ENCODE results near the gene CCM2. TPM values are rescaled to one million over a fixed set of nuclear protein-coding genes. Genes with fewer than 3 reads are reported as not detected.

The CCM2 gene
- polyA plus RNA-seq, 3 donors, result 21.7 to 58.0 (median 47.7) TPM

DNA sequence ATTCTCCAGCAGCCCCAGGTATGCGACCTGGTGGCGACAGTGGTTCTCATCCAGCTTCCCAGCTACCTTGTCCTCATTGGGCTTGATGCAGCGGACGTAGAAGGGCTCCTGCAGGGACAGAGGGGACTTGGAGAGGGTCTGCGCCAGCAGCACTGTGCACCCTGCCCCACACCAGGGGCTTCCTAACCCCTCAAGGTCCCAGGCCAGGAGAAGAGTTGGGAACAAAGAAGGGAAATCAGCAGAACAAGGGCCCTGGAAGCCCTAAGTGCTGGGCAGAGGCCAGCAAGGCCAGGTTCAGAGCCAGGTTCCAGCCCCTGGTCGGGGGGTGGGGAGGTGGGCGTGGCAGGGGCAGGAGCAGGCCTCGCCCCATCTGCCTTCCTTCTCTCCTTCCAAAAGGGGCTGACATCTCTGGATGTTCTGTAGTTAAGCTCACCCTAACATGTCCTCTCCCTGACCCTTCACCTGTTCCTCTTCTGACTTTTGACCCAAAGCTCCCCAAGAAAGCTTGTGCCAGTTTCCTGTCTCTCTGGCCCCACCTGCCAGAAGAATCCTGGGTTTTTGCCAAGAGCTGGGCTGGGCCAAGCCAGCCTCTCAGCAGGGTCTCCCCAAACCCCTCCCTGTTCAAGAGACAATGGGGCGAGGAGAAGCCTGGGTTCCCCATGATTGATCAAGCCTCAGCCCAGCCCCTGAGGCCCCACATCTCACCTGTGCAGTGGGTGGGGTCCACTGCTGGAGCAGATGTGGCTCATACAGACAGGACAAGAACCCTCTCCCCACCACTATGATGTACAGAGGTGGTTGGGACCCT, 33.1 kb upstream of the CCM2 start:
- 78 to 86% (median 85%) methylated on average over 9 of the region's 9 CpGs for whole genome bisulfite sequencing, 3 donors
- no peak overlapping the region for H3K27ac ChIP-seq (ENCODE audit: low read depth, low read length)

DNA sequence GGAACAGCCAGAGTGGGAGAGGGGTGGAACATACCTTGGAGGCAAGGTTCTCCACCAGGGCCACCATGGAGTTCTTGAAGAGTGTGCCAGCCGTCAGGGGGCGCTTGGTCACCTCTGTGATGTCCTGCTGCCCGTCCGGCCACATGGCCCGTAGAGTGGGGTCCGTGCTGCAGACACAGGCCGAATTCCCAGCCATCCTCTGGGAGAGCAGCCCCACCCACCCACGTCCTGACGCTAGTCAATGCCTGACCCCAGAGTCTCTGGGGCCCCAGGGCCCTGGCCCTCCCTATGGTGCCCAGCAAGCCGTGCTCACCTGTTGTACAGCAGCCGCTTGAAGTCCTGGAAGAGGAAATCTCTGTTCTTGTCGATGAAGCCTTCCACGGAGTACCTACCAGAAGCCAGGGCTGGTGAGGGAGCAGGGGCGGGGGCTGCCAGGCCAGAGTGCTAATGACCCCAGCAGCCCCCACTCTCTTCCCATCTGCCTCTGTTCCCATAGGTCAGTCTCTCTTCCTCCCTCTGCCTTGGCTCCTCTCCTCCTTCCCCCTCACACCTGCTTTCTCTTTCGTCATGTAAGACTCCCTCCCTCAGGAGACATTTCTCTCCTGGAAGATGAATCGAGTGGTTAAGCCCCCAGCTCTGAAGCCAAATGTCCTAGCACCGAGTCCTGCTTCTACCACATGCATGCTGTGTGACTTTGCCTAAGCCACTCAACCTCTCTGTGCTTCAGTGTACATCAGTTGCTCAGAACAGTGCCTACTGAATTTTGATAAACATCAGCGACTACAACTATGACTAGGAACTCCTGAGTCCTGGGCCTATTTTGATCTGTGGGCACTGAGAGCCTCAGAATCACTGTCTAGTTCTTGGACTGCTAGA, 32.2 kb upstream of the CCM2 start:
- no peak overlapping the region for H3K27ac ChIP-seq (ENCODE audit: low read depth, low read length)
- 65 to 72% (median 66%) methylated on average over 18 of the region's 18 CpGs for WGBS, 3 donors

GRCh38 chr7:44969049-44969700, 30.8 kb upstream of the CCM2 start:
- WGBS, 3 donors, result 90 to 91% (median 90%) methylated on average over 11 of the region's 11 CpGs
- H3K27ac ChIP-seq (ENCODE audit: low read depth, low read length), result no peak overlapping the region

DNA sequence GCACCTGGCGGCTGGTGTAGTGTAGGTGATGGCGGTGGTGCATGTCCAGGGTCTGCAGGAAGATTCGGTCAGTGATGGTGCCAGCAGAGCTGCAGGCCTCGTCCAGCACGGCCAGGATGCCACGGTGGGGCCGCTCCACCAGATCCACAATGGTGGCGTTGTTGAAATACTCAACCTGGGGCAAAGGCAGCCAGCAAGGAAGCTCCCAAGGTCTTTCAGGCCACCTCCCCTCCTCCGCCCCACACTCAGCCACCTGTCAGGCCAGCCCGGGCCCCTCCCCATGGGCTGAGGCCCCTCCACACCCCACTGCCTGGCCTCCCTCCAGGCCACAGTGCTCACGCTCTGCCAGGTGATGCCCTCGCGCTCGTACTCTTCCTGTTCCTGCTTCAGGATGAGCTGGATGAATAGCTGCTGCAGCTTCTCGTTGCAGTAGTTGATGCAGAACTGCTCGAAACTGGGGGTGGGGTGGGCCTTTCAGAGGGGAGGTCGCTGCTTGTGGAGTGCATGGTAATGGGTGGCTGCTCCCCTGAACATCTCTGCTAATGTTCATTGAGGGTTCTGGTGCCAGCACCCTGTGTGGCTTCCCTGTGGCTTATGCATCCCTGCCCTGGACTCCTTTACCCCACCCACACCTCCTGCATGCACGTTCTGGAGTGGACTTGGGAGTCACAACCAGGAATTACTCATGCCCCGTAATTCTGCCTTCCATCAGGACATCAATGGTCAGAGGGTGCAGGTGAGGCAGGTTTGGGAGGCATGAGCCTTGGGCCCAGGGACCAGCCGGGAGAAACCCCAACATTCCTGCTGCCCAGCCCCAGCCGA, 30.1 kb upstream of the CCM2 start:
- no peak overlapping the region for H3K27ac ChIP-seq (ENCODE audit: low read depth, low read length)
- 81% methylated on average over 21 of the region's 21 CpGs for WGBS, 3 donors

GRCh38 chr7:44970523-44971051, 29.4 kb upstream of the CCM2 start:
- WGBS, 3 donors, result 85 to 92% (median 88%) methylated on average over 18 of the region's 18 CpGs
- no peak overlapping the region for H3K27ac ChIP-seq (ENCODE audit: low read depth, low read length)

GRCh38 chr7:44971188-44971901, 28.7 kb upstream of the CCM2 start:
- no peak overlapping the region for H3K27ac ChIP-seq (ENCODE audit: low read depth, low read length)
- 84 to 88% (median 86%) methylated on average over 10 of the region's 10 CpGs for WGBS, 3 donors

- H3K27ac ChIP-seq (ENCODE audit: low read depth, low read length), result no peak overlapping the region
- WGBS, 3 donors, result 59 to 72% (median 70%) methylated on average over 5 of the region's 5 CpGs
Measured at GRCh38 chr7:44971902-44972441, 28.0 kb upstream of the CCM2 start.

DNA sequence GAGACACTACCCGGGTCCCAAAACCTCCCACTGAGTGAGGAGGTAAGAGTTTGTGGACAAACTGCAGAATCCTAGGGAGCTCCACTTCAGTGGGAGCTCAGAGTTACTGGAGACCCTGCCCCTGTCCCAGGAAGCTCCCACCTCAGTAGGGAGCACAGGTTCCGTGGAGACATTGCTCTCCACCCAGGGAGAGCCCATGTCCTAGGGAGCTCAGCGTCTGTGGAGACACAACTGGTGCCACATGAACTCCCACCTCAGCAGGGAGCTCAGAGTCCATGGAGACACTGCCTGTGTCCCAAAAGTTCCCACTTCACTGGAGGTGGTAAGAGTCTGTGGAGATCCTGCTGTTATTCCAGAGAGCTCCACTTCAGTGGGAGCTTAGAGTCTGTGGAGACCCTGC, 27.4 kb upstream of the CCM2 start:
- WGBS, 3 donors, result 80 to 86% (median 80%) methylated on average over 3 of the region's 3 CpGs

GRCh38 chr7:44973610-44974401, 26.2 kb upstream of the CCM2 start:
- WGBS, 3 donors, result 69 to 80% (median 75%) methylated on average over 10 of the region's 10 CpGs
- H3K27ac ChIP-seq (ENCODE audit: low read depth, low read length), result no peak overlapping the region

More for the DNA sequence above, 27.4 kb upstream of the CCM2 start:
- no peak overlapping the region for H3K27ac ChIP-seq (ENCODE audit: low read depth, low read length)

DNA sequence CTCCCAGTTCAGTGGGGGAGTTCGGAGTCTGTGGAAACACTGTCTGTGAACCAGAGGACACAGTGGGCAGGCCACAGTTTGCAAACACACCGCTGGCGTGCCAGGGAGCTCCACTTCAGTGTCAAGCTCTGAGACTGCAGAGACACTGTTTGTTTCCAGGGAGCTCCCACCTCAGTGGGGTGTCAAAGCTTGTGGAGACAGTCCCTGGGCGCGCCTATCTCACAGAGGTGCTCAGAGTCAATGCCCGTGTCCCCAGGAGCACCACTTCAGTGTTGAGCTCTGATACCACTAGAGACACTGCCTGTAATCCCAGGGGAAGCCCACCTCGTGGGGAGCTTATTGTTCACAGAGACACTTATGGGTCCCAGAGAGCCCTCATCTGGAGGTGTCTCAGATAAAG, 25.5 kb upstream of the CCM2 start:
- 82 to 86% (median 83%) methylated on average over 7 of the region's 7 CpGs for WGBS, 3 donors
- H3K27ac ChIP-seq (ENCODE audit: low read depth, low read length), result no peak overlapping the region

GRCh38 chr7:44975331-44976039, 24.5 kb upstream of the CCM2 start:
- H3K27ac ChIP-seq (ENCODE audit: low read depth, low read length), result no peak overlapping the region
- 92 to 94% (median 92%) methylated on average over 12 of the region's 12 CpGs for WGBS, 3 donors

DNA sequence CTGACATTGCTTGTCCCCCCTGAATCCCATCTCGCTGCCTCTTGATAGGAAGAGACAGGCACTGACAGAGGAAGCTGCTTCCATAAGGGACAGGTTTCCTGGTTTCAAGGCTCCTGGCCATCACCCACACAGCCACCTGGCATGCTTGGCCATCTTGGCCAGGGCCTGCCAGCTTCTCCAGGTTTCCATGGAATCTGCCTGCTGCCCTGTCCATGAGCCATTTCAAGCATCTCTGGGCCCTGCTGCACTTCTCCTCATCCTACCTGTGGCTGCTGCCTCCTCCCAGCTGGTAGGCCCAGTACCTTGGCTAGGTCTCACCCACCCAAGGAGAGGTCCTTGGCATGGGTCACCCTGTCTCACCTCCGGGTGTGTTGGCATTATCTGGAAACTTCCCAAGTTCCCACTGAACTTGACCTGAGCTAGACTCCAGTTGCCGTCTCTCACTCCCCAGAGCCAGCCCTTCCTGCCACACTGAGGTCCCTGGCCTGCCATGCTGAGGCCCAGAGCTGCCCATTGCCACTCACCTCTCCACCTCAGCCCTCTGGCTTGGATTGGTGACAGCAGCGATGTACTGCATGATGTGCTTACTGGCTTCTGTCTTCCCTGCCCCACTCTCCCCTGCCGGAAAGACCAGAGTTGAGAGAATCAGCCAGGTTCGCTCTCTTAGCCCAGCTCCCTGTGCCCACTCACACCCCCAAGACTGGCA, 23.8 kb upstream of the CCM2 start:
- 86 to 94% (median 86%) methylated on average over 6 of the region's 6 CpGs for WGBS, 3 donors
- H3K27ac ChIP-seq (ENCODE audit: low read depth, low read length), result no peak overlapping the region

- WGBS, 3 donors, result 93 to 97% (median 95%) methylated on average over 17 of the region's 17 CpGs
Measured at GRCh38 chr7:44976746-44977196, 23.2 kb upstream of the CCM2 start.

GRCh38 chr7:44977304-44977958, 22.6 kb upstream of the CCM2 start:
- no peak overlapping the region for H3K27ac ChIP-seq (ENCODE audit: low read depth, low read length)
- WGBS, 3 donors, result 33 to 62% (median 37%) methylated on average over 8 of the region's 8 CpGs

More at GRCh38 chr7:44976746-44977196, 23.2 kb upstream of the CCM2 start:
- no peak overlapping the region for H3K27ac ChIP-seq (ENCODE audit: low read depth, low read length)

GRCh38 chr7:44977959-44978335, 22.1 kb upstream of the CCM2 start:
- WGBS, 3 donors, result 40 to 68% (median 44%) methylated on average over 6 of the region's 6 CpGs
- no peak overlapping the region for H3K27ac ChIP-seq (ENCODE audit: low read depth, low read length)

All from adipose tissue (tissue), 3 donors.